GM18498 (cell line): Measurements from ENCODE around the gene FNDC3B.
"Not testable (repeated sequence)": the region's sequence is repeated elsewhere in the genome, so short reads cannot be mapped to it uniquely, and the experiment has no call there.

ENCODE experiments used
- ATAC-seq: cut with Tn5 transposase; IDR thresholded peaks from one replicate; pipeline ENCODE4 v1.9.1; 2021; ENCODE audit warnings: mild to moderate bottlenecking, moderate library complexity; ENCODE audit not compliant: unreplicated experiment

Gene FNDC3B

DNA sequence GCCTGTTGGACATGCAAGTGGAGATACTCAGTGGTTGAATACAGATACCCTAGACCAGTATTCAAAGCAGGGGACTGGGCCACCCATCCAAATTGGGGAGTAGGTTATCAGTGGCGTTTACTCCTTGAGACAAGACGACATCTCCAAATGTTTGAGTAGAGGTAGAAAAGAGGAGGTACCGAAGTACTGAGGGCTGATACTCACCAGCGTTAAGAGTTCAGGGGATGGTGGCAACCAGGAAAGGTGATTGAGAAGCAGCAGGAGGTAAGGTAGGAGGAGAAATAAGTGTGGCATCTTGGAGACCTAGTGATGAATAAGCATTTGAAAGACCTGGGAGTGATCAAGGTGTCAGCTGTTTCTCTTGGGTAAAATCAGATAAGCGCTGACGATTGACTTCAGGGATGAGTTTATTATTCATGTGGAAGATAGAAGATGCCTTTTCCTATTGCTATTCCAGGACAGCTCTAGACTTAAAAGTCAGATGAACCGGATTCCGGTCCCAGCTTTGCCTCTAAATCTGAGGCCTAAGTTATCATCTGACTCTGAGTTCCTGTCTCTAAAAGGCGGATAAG is 312.6 kb downstream of the FNDC3B start:
- ATAC-seq: no peak

DNA sequence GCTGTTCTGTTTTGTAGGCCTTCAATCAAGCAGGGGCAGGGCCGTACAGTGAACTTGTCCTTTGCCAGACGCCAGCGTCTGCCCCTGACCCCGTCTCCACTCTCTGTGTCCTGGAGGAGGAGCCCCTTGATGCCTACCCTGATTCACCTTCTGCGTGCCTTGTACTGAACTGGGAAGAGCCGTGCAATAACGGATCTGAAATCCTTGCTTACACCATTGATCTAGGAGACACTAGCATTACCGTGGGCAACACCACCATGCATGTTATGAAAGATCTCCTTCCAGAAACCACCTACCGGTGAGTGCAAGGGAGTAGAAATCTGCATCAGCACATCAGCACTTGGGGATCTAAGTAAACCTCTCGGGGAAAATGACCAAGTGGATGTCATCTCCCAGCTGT is 313.4 kb downstream of the FNDC3B start:
- no peak for ATAC-seq

DNA sequence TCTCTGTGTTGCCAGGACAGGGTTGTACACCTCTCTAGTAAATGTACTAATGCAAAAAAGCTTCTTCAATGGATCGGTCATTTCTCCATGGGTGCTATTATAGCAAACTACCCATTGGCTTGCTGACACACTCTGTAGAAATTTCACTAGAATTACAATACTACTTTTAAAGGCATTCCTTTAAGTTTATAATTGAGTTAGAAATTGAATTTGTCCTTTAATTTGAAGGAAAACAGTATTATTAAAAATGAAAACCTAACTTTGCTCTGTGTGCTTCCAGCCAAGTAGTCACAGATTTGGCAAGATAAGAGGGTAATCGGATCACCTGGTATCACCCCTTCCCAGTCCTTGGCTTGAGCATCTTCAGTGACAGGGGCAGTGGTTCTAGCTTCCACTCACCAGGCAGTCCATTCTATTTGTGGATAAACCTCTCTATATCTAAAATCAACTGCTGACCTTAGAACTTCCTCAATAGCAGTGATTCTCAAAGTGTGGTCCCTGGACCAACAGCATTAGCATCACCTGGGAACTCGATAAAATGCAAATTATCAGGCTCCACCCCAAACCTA is 315.6 kb downstream of the FNDC3B start:
- no peak for ATAC-seq

DNA sequence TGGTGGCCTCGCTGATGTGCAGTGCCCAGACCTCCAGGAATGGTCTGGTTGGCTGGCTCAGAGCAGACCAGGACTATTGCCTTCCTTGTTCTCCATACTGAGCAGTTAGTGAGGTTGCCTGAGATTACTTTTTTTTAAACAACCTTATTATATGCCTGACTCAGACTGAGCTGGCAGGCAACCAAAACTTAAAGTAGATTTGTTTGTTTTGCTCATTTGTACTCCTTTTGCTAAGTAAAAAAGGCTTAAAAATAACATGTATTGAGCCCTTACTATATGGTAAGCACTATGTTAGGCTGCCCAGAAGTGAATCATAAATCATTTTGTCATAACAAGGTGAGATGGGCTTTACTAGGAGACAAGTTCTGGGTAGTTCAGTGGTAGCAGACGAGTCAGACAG is 316.5 kb downstream of the FNDC3B start:
- no peak for ATAC-seq

DNA sequence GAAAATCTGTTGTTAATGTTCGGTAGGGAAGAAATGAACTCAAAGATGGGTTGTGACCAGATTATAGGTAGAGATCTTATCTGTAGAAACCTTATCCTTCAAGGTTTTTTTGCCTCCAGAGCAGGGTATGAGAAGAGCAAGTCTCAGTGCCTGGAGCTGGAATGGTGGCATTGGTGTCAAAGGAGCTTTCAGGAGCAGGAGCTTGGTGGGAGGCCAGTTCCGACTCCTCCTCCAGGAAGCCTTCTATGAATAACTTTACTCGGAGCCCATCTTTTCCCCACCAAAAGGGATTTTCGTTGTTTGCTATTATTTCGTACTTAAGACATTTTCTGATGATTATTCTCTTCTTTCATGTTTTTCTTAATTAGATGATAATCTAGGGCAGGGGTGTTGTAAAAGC is 317.0 kb downstream of the FNDC3B start:
- no peak for ATAC-seq

DNA sequence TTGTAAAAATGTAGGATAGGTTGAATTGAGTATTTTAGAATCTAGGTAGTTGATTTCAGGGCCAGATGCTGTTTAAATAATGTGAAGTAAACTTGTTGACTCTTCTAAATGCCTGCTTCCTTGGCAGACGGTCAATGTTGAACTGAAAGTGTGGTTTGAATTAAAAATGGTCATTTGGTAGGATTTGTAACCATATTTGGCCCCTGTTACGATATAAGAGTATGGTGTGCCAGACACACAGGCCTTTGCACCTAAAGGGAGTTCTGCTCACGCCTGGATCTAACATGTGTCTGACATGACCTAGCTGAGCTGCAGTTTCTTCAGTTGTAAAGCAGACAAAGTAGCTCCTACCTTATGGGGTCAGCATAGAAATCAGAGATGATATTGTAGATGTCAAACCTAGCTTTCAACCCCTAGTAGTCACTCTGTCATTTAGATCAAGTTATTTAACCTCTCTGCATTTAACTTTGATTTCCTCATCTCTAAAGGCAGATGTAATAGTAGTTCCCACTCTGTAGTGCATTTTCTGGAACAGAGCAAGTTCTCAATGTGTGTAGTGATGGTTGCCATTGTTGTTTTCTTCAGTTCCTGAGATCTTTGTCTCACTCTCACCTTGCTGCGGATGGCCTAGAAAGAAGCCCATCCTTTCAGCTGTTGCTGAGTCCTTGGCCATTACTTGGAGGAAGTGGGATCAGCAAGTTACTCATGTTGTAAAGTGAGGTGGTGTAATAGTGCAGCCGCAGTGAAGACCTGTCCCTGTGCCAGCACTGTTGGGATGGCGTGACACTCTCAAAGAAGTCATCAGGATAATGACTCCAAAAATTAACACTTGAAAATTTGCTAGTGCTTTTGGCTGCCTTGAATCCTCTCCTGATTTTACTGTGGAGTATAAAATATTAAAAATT is 318.7 kb downstream of the FNDC3B start:
- no peak for ATAC-seq

DNA sequence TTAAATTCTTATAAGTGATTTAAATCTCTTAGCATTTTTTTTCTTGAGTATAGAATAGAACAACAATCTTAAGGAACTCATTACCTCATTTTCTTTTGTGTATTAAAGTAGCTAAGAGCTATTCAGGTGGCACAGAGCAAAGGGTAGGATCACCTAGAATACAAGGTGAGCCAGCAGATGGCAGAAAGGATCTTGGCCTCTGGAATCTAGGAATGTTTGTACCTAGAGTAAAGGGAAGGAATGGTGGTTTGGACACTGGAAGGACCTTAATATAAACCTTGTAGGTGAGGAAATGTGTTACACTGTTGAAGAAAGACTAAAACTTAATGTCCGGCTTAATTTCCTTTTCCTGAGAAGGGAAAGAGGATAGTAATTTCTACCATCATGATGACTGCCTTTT is 319.9 kb downstream of the FNDC3B start:
- no peak for ATAC-seq

DNA sequence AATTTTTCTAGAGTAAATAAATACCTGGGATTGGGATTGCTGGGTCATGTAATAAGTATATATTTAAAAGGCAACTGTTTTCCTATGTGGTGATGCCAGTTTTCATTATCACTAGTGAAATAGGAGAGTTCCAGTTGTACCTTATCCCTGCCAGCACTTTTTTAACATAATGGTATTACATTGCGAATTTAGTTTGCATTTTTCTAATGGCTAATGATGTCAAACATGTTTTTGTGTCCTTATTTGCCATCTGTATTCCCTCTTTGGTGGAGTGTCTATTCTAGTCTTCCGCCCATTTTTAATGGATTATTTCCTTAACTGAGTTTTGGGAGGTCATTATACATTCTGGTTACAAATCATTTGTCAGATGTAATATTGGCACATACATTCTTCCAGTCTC is 320.6 kb downstream of the FNDC3B start:
- ATAC-seq: no peak

DNA sequence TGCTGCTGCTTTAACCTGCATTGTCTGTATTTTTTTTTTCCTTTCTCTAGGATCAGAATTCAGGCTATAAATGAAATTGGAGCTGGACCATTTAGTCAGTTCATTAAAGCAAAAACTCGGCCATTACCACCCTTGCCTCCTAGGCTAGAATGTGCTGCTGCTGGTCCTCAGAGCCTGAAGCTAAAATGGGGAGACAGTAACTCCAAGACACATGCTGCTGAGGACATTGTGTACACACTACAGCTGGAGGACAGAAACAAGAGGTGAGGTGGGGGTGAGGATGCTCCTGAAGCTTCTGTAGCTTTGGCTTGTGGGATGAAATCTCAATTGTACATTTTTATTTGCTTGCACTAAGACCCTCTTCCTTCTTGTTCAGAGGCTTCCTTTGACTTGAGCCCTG is 323.2 kb downstream of the FNDC3B start:
- no peak for ATAC-seq

DNA sequence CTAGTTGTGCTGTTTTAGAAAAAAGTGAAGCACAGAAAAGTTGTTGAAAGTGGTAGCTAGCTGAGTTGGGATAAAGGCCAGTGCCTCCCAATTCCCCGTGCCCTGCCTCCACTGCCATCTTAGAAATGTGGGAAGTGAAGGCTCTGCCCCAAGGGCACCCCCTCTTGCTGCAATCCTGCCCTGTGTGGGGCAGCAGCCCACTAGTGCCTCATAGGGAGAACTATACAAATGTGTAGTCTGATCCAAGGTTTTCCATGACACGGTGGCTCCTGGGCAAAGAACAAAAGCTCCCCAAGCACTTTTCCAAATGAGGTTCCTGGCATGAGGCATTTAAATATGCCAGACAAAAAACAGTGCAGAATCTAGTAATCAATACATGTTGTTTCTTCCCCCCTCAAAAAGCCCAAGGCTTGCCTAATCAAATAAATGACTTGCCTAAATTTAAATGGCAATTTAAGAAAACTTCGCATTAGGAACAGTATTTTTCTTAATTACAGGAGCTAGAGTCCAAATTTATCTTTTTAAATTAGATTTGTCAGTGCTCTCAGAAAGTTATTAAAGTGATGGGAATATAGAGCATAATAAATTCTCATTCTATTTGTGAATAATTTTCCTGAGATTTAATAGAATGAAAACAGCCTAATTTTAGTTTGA is 325.1 kb downstream of the FNDC3B start:
- no peak for ATAC-seq

DNA sequence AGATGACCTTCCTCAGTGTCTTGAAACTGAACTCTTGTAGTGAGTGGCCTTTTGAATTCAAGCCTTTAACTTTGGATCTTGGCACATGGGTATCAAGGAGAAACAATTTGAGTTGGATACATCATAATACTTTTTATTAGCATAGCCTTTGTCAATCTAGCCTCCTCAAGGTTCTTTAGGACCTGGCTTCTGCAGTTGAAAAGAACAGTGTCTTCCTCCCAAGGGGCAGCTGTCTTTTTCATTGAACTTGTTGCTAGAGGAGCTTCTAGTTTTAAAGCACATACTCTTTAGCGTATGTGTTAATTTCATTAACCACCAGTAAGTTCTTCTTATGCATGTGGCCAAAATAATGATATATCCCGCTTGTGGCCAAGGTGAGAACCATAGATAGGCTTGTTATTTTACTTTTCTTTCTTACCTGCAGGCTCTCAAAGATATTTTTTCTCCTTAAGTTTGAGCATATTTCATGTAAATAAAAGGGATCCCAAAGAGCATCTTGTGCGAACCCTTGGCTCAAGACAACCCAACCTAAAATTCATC is 325.7 kb downstream of the FNDC3B start:
- no peak for ATAC-seq

DNA sequence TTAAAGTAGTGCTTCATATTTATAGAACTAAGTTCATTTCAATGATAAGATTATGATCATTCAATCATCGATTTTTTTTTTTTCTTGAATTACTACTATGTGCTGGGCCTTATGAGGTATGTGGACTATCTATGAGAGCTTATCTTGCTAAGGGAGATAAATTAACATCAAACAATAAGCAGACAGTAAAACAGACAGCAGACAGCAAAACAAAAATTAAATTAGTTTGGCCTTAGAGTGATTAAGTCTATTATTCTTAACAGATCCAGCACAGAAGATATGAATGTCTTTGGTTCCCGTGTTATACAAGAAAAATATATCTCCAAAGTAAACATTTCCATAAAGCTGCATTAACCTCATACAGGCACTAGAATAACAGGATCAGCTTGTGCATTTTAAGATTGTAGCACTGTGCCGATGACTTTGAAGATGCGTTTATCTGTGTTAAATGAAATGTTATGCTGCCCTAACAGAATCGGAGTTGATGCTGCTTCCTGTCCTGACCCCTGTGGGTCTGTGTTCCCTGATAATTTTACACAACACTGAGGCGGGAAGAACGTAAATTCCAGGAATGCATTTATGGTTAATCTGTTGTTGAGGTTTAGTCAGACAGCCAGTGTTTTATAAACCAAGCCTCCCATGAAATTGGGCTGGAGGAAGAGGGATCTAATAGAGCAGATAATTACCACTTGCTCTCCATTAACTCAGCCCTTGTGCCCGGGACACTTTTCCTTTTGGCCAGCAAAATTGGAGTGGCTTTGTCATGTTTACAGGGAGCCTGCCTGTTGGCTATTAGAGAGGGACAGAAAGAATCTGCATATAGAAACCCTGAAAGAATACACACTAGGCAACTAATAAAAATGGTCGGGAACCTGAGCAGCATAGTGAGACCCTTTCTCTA is 328.1 kb downstream of the FNDC3B start:
- no peak for ATAC-seq

DNA sequence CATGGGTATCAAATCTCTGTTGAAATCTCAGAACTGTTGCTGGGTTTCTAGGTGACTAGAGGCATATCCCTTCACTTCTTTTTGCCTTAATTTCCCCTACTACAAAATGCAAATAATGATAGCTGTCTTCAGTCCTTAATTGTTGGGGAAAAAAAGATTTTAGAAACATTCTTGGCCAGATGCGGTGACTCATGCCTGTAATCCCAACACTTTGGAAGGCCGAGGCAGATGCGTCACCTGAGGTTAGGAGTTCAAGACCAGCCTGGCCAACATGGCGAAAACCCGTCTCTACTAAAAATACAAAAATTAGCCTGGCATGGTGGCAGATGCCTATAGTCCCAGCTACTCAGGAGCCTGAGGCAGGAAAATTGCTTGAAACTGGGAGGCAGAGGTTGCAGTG is 329.2 kb downstream of the FNDC3B start:
- ATAC-seq: not testable (repeated sequence)

DNA sequence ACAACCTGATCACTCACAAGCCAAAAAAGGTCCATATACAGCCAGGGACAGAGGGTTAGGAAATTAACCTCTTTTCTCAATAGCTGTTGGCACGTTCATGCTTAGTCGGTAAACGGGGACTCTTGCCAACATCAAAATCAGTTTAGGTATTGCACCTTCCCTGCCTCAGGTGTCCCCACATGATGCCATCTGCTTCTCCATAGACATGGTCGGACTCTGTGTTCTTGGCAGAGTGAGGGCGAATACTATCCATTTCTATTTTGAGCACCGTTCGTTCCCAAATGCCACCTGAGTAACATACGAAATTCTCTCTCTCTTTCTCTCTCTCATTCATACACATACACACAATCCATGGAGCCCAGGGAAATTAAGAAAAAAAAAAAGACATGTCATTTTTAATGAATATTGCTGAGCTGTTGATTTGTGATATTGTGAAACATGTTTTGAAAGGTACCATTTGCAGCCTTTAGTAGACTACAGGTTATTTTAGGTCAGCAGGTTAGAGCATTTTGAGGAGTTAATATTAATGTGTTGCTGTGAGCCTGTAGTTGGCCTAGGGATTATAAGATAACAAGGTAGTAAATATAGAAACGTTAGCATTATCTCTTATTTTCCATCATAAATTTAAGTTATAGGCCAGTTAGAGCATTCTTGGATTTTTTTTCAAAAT is 330.3 kb downstream of the FNDC3B start:
- ATAC-seq: no peak

DNA sequence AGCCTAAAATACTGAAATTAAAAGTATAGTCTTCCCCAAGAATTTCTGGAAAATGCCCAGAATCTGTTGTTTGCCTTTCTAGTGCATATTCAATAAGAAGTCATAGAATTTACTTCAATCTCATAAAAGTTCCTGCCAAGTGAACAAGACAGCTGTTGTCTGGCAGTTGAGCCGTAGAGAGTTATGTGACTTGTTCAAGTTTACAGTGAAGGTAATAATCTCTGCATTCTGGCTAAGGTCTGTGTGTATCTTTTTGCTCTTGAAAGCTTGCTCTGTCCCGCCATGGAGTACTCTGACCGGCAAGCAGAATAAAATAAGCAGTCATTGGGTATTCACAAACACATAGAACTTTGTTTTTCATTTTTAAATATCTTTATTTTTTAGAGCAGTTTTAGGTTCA is 331.0 kb downstream of the FNDC3B start:
- ATAC-seq: no peak

DNA sequence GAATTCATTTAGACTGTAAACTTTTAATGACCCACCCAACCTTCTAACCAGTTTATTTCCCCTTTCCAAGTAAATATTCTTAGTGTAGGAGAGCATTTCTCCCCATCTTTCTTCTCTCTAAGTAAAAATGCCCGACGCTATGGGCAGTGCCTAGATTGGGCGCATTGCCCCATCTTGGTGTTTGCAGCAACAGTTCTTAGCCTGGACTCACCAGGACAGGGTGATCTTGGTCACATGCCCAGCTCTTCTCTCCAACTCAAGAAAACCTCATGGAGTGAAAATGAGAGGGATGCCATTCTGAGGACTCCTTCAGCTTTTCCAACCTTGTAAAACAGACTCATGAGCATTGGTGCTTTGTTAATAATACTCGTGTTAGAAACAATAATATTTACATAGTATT is 332.2 kb downstream of the FNDC3B start:
- ATAC-seq: no peak

DNA sequence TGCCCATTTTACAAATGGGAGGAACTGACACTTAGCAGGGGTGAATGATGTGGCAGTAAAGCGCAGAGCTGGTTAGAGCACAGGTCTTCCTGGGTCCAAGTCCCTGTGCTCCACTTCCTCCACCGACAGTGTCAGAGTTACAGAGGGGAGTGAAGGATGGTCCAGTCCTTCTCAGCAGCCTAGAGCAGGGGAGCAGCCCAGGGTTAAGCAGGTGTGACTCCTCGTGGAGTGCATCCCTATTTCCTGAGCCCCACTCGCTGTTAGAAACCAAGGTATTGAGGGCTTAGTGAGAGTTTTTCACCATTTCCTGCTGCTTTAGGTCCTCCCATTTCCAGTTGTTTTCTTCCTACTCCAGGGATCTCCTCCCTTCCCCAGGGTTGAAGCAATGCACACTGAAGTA is 333.5 kb downstream of the FNDC3B start:
- no peak for ATAC-seq

DNA sequence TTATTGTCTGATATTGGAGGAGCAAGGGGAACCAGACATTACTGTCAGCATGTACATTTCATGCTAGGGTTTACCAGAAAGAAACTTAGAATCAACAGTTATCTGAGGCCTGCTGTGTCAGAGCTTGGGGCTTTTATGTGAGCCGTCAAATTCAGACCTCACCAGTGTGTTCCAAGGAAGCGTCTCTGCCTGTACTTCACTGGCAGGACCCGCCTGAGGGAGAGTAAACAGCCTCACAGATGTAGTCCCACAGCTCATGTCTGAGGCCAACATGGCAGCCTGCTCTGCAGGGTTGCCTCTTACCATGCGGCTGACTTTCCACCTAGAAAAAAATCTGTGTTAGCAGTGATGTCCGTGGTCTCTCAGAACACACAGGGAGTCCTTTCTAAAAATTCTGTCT is 334.5 kb downstream of the FNDC3B start:
- ATAC-seq: no peak

DNA sequence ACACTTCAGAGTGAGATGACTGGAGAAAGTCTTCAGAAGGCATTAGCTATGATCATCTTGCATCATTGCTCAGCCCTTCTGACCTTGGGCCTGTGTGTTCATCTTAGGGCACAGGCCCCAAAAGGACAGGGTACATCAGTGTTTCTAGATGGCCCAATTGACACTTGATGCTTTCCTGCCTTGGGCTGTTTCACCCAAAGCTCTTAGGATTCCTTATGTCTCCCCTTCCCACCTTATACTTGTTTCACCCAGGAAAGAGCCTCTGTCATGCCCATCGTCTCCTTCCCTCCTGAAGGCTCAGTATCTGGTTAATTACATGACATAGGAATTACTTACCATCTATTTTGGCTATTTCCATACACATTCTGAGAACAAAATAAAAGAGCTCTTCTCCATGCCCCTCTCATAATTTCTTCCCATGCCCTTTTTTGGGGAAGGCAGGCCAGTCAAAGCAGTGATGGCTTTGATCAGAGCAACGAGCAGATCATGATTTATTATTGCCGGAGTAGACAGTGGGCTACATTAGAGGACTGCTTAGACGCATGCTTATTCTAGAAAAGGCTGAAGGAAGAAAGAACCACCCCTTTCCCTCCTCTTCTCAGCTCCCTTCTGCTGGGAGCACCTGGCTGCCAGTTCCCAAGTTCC is 335.9 kb downstream of the FNDC3B start:
- no peak for ATAC-seq
